Stimulated activated naive B cell treated with anti-CD40 and anti-IgM and Interleukin-4, amounts not matched to agents 10 μg/mL and 1 μg/mL and 100 μg/mL, for 72 hours (primary cell): ENCODE results near the gene NDUFA11.
"Not testable (repeated sequence)": the region's sequence is repeated elsewhere in the genome, so short reads cannot be mapped to it uniquely, and the experiment has no call there.

Source experiments
- ATAC-seq, 2 donors: fragments of 150-1000 bp; cut with Tn5 transposase; replicated peaks; 2 replicates each; pipeline ENCODE4 v1.10.0; 2021; ENCODE audit warnings: moderate library complexity in 1 of 2
- DNase-seq: peaks from one replicate; pipeline ENCODE4 v3.0.0; 2021
- H3K27ac Mint-ChIP-seq: one replicate; pipeline ENCODE4 v1.8.0; 2022; ENCODE audit warnings: mild to moderate bottlenecking, mixed read lengths
- H3K27me3 Mint-ChIP-seq, 2 donors: one replicate each; pipeline ENCODE4 v1.8.0; 2022; ENCODE audit warnings: mixed read lengths in 2 of 2
- H3K36me3 Mint-ChIP-seq, 2 donors: one replicate each; pipeline ENCODE4 v1.8.0; 2022; ENCODE audit warnings: mixed read lengths in 2 of 2, mild to moderate bottlenecking in 1 of 2
- H3K4me1 Mint-ChIP-seq, 2 donors: one replicate each; pipeline ENCODE4 v1.8.0; 2022; ENCODE audit warnings: mixed read lengths in 2 of 2, mild to moderate bottlenecking in 1 of 2
- H3K4me3 Mint-ChIP-seq, 2 donors: one replicate each; pipeline ENCODE4 v1.8.0; 2022; ENCODE audit warnings: mild to moderate bottlenecking in 2 of 2, mixed read lengths in 2 of 2, moderate library complexity in 1 of 2
- H3K9me3 Mint-ChIP-seq, 2 donors: one replicate each; pipeline ENCODE4 v1.8.0; 2022; ENCODE audit warnings: mixed read lengths in 2 of 2, mild to moderate bottlenecking in 1 of 2

Gene NDUFA11

DNA sequence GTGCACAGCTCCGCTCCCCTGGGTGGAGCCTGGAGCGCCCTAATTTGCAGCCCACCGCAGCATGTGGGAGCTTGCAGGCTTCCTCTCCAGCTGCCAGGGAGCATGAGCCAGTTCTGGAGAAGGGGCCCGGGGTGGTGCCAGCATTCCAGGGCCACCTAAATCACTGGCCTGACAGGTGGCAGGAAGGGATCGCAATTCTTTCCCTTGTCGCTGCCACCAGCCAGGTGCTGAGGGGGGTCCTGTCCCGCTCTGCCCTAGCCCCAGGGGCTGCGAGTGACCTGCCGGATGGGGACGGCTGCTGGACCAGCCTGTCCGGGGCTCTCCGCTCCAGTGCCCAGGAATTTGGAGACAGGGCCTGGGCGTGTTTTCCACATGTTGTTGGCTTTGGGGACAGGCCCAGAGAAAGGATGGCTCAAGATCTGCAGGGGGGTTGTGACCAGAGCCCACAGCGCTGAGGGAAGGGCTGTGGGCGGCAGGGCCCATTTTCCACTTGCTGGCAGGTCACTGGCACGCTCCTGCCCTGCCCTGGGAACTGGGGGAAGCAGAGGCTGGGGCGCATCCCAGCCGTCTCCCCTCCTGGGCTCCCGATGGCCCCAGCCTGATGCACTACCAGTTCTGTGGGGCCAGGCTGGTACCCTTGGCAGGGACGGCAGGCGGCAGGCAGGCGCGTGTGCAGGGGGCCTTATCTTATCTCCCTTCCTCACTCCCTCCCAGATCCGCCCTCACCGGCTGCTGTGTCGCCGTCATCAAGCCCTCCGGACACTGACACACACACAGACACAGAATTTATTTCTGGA lies 9.5 kb downstream of the NDUFA11 start:
- Mint-ChIP-seq H3K4me1 (peaks cover 8 to 16% of the 10 kb centered on the region in 2 donors), H3K4me3 (no peak overlapping the region), H3K9me3 (no peaks in the 10 kb centered on the region), H3K36me3 (peaks cover 15 to 20% of the 10 kb centered on the region in 2 donors), H3K27me3 (peaks cover 16 to 23% of the 10 kb centered on the region in 2 donors), H3K27ac (no peak overlapping the region)
- ATAC-seq (no peak), DNase-seq (no peak)

GRCh38 chr19:5893296-5893903 lies 10.2 kb downstream of the NDUFA11 start:
- Mint-ChIP-seq H3K4me1 (peaks cover 8 to 13% of the 10 kb centered on the region in 2 donors), H3K36me3 (peaks cover 15 to 20% of the 10 kb centered on the region in 2 donors), H3K4me3 (no peak overlapping the region), H3K27me3 (peaks cover 20 to 28% of the 10 kb centered on the region in 2 donors), H3K27ac (no peak overlapping the region), H3K9me3 (no peaks in the 10 kb centered on the region)
- ATAC-seq (no peak), DNase-seq (no peak)

DNA sequence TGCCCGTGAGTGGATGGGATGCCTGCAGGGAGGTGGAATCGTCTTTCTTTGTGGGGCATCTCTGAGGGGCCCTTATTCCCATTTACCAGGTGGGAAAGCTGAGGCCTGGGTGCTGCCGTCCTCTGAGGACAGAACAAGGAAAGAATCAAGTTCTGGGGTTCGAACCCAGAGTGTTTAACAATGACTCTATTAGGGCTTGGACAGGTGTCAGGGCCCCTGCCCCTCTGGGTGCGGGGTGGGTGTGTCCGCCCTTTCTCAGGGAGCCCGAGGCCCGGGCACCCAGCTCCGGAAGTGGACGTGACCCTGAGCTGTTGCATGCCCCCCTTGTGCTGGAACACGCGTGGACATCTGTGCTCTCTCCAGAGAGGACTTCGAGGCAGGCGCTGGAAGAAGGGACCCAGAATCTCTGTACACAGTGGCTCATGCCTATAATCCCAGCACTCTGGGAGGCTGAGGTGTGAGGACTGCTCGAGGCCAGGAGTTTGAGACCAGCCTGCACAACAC lies 10.8 kb downstream of the NDUFA11 start:
- H3K9me3 Mint-ChIP-seq, result no peaks in the 10 kb centered on the region
- no peak overlapping the region for H3K27ac Mint-ChIP-seq
- peaks cover 5 to 7% of the 10 kb centered on the region in 2 donors for H3K4me1 Mint-ChIP-seq
- no peak overlapping the region for H3K4me3 Mint-ChIP-seq
- ATAC-seq (no peak), DNase-seq (no peak)
- peaks cover 10 to 15% of the 10 kb centered on the region in 2 donors for H3K36me3 Mint-ChIP-seq
- H3K27me3 Mint-ChIP-seq, result peaks cover 20 to 28% of the 10 kb centered on the region in 2 donors

- peak; percentile 63 to 72 for ATAC-seq
- no peak for DNase-seq
- H3K27ac Mint-ChIP-seq, result peak overlapping the region; percentile 90
- H3K9me3 Mint-ChIP-seq, result no peaks in the 10 kb centered on the region
- H3K4me1 Mint-ChIP-seq, result peaks cover 5 to 7% of the 10 kb centered on the region in 2 donors
- peaks cover 20 to 28% of the 10 kb centered on the region in 2 donors for H3K27me3 Mint-ChIP-seq
- H3K36me3 Mint-ChIP-seq, result peaks cover 10 to 14% of the 10 kb centered on the region in 2 donors
- peak overlapping the region in 1 of 2 donors; percentile 58 for H3K4me3 Mint-ChIP-seq
Measured at GRCh38 chr19:5891938-5892771, 11.4 kb downstream of the NDUFA11 start.

DNA sequence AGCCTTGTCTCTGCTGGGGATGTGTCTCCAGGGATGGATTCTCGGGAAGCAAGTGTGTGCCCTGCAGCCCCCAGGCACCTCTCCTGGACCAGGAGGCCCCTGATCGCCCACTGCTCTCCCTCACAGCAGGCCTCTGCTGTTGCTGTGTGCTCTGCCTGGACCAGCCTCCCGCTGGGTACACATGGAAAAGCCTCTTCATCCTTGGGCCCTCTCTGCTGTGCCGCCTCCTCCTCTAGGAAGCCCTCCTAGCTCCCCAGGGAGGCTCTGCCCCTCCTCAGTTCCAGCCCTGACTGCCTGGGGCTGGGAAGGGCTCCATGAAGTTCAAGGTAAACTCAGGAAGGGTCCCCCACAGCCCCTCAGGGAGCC lies 12.0 kb downstream of the NDUFA11 start:
- H3K4me3 Mint-ChIP-seq, result peak overlapping the region in 1 of 2 donors; percentile 58
- peak overlapping the region; percentile 14 for H3K27ac Mint-ChIP-seq
- peaks cover 23 to 32% of the 10 kb centered on the region in 2 donors for H3K27me3 Mint-ChIP-seq
- H3K4me1 Mint-ChIP-seq, result peaks cover 5 to 7% of the 10 kb centered on the region in 2 donors
- no peaks in the 10 kb centered on the region for H3K9me3 Mint-ChIP-seq
- peaks cover 10 to 14% of the 10 kb centered on the region in 2 donors for H3K36me3 Mint-ChIP-seq
- ATAC-seq (peak in 1 of 2 donors; percentile 9), DNase-seq (no peak)

DNA sequence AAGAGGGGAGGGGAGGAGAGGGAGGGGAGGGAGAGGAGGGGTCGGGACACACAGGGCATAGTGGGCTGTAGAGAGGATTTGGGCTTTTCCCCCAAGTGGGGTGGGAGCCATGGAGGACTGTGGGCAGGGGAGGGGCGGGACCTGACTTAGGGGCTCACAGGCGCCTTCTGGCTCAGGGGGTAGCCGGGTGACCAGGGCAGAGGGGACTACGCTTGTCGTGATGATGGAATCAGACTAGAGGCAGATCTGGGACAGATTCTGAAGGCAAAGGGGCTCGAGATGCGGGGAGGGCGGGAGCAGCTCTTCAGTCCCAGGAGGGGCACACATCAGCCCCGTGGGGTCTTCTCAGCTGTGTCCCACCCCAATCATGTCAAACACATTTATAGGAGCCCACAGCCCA lies 13.5 kb downstream of the NDUFA11 start:
- Mint-ChIP-seq H3K9me3 (peaks cover 0 to 2% of the 10 kb centered on the region in 2 donors), H3K4me1 (peaks cover 4 to 7% of the 10 kb centered on the region in 2 donors), H3K27ac (no peak overlapping the region), H3K27me3 (peaks cover 26 to 40% of the 10 kb centered on the region in 2 donors), H3K36me3 (peaks cover 4 to 6% of the 10 kb centered on the region in 2 donors), H3K4me3 (no peak overlapping the region)
- DNase-seq, result no peak
- ATAC-seq, result peak in 1 of 2 donors; percentile 7

DNA sequence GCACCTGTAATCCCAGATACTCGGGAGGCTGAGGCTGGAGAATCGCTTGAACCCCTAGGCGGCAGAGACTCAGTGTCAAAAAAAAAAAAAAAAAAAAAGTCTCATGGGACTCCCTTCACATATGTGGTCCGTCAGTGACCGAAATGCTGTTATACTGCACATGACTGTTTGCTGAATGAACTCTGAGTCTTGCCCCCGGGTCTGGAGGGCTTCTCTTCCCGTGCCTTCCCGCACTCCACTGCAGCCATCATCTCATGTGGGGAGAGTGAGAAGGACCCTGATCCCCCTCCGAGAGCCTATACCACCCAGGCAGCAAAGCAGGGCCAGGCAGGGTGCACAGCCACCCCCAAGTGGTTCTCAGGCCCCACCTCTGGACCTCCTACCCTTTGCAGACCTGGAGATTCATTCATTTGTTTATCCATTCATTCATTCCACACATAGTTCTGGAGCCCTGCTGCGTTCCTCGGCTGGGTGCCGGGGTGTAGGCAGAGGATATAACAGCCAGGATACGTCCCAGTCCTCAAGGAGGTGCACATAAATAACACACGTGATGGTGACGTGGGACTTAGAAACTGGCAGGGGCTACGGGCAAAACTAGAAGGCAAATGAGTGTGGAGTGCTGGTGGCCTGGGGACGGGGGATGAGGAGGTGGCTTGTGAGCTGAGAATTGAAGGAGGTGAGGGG lies 14.2 kb downstream of the NDUFA11 start:
- Mint-ChIP-seq H3K4me3 (no peak overlapping the region), H3K4me1 (peaks cover 4 to 9% of the 10 kb centered on the region in 2 donors), H3K36me3 (peaks cover 2 to 3% of the 10 kb centered on the region in 2 donors), H3K9me3 (peaks cover 0 to 2% of the 10 kb centered on the region in 2 donors), H3K27me3 (peaks cover 26 to 40% of the 10 kb centered on the region in 2 donors), H3K27ac (no peak overlapping the region)
- DNase-seq (no peak), ATAC-seq (no peak)

GRCh38 chr19:5884065-5884811 lies 19.4 kb downstream of the NDUFA11 start:
- H3K4me1 Mint-ChIP-seq, H3K9me3 Mint-ChIP-seq, H3K36me3 Mint-ChIP-seq, DNase-seq, H3K4me3 Mint-ChIP-seq: not testable (repeated sequence)
- ATAC-seq, result peak; percentile 97
- H3K27ac Mint-ChIP-seq, result peak overlapping the region; percentile 14
- peaks cover 20 to 33% of the 10 kb centered on the region in 2 donors for H3K27me3 Mint-ChIP-seq

DNA sequence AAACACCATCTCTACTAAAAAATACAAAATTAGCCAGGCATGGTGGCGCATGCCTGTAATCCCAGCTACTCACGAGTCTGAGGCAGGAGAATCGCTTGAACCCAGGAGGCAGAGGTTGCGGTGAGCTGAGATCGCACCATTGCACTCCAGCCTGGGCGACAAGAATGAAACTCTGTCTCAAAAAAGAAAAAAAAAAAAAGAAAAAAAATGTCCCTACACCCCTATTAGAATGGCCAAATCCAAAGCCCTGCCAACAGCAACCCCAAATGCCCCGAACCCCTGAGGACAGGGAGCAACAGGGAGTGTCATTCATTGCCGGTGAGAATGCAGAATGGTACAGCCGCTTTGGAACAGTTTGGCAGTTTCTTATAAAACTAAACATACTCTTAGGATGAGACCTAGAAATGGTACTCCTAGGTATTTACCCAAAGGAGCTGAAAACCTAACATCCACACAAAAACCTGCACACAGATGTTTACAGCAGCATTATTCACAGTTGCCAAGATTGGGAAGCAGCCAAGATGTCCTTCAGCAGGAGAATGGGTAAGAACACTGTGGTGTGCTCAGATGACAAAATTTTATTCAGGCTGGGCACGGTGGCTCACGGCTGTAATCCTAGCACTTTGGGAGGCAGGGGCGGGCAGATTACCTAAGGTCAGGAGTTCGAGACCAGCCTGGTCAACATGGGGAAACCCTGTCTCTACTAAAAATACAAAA lies 20.3 kb downstream of the NDUFA11 start:
- H3K27me3 Mint-ChIP-seq, result peaks cover 15 to 37% of the 10 kb centered on the region in 2 donors
- DNase-seq, result not testable (repeated sequence)

GRCh38 chr19:5882421-5882968 lies 21.1 kb downstream of the NDUFA11 start:
- Mint-ChIP-seq H3K4me3 (no peak overlapping the region), H3K36me3 (no peaks in the 10 kb centered on the region), H3K27me3 (peaks cover 20 to 43% of the 10 kb centered on the region in 2 donors), H3K4me1 (peaks cover 5 to 7% of the 10 kb centered on the region in 2 donors), H3K9me3 (peaks cover 0 to 2% of the 10 kb centered on the region in 2 donors), H3K27ac (no peak overlapping the region)
- DNase-seq (no peak), ATAC-seq (no peak)

More for the DNA sequence above, 20.3 kb downstream of the NDUFA11 start:
- not testable (repeated sequence) for H3K4me3 Mint-ChIP-seq, H3K9me3 Mint-ChIP-seq, H3K27ac Mint-ChIP-seq, H3K4me1 Mint-ChIP-seq, ATAC-seq, H3K36me3 Mint-ChIP-seq

DNA sequence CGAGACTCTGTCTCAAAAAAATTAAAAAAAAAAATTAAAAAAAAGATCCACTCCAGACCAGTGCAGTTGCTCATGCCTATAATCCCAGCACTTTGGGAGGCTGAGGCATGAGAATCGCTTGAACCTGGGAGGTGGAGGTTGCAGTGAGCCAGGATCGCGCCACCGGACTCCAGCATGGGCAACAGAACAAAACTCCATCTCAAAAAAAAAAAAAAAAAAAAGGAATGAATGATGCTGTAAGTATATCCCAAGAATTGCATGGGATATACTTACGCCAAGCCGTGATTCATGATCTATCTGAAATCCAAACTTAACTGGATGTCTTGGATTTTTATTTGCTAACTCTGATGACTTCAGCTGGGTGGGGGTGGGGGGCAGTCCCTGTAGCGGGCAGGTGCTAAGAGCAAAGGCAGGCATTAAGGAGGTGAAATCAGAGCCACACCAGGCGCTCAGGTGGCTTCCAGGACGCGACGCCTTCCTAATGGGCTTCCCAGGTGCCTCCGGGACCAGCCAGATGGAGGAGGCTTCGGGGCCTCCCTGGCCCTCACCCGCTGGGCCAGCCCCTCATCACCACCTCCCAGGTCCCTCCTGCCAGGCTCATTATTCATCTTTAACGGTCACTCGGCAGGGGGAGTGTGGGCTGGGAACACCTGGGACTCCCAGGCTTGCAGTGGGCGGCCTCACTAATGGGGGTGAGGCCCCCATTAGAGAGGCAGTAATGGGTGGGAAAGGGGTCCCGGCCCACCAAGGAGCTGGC lies 21.9 kb downstream of the NDUFA11 start:
- Mint-ChIP-seq H3K4me1 (peaks cover 5 to 7% of the 10 kb centered on the region in 2 donors), H3K9me3 (peaks cover 0 to 2% of the 10 kb centered on the region in 2 donors), H3K27ac (no peak overlapping the region), H3K27me3 (peaks cover 23 to 46% of the 10 kb centered on the region in 2 donors), H3K36me3 (no peaks in the 10 kb centered on the region), H3K4me3 (no peak overlapping the region)
- DNase-seq, result no peak
- ATAC-seq, result no peak

- Mint-ChIP-seq H3K36me3 (no peaks in the 10 kb centered on the region), H3K27me3 (peaks cover 27 to 44% of the 10 kb centered on the region in 2 donors), H3K4me1 (peaks cover 5 to 7% of the 10 kb centered on the region in 2 donors), H3K27ac (no peak overlapping the region), H3K4me3 (no peak overlapping the region), H3K9me3 (peaks cover 0 to 2% of the 10 kb centered on the region in 2 donors)
- ATAC-seq (no peak), DNase-seq (no peak)
Measured at GRCh38 chr19:5880604-5881078, 22.9 kb downstream of the NDUFA11 start.
